ENCODE results near the gene ABCC8.

Gene ABCC8

DNA sequence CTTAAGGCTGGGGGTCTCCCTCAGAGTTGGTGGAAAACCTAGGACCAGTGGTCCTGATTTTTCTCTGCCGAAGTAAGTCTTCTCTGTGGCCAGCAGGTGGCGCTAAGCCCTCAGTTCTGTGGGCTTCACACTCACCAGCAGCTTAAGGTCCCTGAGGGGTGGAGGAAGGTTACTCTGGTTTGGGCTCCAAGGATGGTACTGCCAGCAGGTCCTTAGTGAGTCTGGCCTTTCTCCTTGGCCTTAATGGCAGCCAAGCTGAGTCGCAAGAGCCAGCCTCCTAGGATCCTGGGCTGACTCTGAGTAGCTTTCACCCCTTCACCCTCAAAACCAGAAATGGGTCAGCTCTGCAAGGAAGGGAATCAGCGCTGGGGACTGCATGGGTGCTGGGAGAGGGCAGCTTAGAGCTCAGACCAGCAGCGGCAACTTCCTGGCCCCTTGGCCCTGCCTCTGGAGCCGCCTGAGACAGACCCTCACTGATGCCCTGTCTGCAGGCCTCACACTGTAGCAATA lies 92.6 kb downstream of the ABCC8 start:
- DNase-seq = peak; percentile 60

DNA sequence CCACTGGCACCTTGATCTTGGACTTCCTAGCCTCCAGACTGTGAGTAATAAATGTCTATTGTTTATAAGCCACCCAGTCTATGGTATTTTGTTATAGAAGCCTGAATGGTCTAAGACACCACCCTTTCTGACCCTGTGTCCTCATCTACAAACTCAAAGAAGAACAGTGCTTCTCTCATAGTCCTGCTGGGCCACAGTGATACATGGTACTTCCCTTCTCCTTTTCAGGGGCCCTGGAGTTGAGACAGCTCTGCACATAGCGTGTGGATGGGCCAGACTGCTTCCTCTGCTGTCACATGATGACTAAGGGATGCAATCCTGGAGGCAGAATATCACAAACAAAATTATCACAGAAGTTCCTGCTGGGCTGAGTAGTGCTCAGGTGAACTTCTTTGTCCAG lies 93.2 kb downstream of the ABCC8 start:
- no peak for DNase-seq

DNA sequence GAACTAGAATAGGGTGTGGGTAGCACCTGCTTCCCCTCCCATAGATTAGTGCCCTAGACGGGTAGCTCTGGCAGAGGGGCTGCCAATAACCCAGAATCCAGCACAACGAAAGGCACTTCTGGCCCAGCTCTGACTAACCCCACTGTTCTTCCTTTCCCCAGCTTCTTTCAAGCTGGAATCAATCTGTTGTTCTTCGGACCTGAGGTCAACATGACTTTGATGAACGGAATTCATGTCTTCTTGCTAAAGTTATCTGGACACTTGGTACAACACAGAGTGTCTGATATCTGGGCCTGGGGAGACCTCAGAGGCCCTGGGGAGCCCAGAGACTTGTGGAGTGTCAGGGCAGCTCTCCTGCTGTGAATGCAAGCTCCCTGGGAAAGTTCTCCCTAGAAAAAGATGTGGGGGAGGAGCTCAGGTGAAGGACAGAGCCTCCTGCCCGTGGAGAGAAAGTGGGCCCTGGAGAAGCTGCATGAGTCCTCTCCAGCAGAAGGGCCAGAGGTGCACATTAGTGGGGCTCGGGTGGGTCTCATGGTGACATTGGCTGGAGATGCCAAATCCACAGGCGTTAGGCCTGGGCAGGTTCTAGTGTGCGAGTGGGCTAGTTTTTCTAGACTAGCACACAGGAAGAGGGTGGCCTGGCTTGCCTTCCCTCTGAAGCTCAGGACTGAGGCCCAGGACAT lies 94.5 kb downstream of the ABCC8 start:
- no peak for DNase-seq

DNA sequence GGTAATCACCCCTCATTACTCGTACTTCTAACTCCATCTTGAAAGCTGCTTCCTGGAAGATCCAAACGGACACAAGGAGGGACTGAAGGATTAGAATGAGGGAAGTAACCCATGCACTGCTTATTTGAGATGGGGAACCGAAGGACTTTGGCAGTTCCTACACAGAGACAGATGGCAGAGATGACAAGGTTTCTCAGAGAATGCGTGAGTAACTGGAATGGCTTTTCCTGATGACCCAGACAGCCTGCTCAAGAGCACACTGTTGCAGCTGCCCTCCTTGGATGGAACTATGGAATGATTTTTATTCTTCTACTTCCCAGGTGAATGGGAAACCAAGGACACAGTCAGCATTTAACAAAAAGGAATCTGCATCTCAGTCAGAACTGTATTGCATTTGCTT lies 95.5 kb downstream of the ABCC8 start:
- no peak for DNase-seq

DNA sequence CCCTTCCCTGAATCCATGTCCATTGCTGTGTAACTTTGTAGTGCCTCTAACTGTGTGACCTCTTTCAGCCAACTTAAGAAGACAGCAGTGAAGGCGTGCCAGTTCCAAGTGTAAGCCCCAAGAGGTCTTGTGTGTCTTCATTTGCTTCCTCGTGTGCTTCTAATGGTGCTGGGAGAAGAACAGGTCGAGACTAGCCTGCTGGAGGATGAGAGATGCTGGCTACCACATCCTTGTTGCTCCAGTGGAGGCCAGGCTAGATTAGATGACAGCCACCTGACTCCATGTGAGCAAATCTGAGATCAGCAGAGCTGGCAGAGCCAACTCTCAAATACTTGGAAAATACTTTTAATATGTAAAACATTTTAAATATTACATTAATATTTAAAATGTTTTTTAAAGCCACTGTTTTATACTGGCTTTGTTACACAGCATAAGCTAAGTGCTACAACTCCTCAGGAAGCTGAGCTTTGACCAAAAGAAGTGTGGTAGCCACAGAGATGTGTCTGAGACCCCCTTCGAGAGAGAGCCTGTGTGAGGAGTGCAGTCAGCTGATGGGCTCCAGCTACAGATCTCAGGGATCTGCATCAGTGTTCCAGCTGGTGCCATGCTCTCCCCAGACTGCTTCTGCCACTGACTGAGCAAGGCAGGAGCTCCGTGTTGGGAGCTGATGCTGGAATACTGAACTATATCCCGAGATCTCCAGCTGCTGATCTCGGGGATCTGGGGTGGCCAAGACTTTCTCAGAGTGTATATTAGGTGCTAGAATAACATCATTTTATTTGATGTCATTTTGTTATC lies 97.1 kb downstream of the ABCC8 start:
- no peak for DNase-seq

DNA sequence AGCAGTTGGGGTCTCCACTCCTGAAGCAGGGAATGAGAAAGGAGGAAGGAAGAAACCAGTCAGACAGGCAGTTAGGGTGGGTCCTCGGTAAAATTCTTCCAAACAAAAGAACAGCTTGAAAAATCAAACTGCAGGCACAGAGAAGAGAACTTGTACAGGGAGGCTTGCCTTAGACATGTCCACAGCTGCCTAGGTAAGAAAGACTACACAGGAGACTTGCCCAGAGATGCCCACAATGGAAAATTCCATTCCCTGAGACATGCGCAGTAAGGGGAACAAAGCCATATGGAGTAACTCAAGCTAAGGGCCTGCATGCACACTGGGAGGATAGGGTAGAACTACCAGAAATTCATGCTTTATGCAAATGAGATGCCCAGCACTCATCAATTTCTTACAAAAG lies 98.0 kb downstream of the ABCC8 start:
- DNase-seq = no peak

DNA sequence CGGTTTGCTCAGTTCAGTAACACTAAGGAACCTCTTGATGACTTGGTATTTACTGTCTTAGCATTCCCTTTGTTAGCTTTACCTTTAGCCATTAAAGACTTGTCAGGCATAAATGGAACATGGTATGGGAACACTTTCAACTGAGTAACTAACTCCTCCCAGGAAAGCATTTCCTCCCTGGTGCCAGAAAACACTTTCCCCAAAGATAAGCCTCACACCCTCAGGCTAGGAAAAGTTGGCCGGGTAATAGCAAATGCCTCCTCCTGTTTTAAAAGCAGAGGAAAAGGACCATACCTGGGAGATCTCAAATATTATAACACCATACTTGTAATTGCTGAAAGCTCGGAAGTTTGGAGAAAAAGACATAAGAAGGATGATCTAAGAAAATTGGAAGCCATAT lies 100.2 kb downstream of the ABCC8 start:
- DNase-seq = peak; percentile 86

DNA sequence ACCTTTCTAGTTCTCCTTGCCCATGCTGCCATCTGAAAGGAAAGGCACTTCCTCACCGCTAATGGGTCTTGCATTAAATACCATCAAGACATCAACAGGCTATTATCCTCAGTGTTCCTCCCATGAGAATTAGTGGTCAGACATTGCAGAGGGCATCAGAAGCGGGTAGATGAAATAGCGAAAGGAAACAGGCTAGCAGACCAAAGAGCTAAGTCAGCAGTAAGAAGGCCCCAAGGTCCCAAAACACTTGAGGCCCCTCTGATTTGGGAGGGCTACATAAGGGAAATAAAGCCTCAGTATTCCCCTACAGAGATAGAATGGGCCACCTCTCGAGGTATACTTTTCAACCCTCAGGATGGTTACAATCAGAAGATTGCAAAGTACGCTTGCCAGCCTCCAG lies 101.1 kb downstream of the ABCC8 start:
- DNase-seq = no peak

DNA sequence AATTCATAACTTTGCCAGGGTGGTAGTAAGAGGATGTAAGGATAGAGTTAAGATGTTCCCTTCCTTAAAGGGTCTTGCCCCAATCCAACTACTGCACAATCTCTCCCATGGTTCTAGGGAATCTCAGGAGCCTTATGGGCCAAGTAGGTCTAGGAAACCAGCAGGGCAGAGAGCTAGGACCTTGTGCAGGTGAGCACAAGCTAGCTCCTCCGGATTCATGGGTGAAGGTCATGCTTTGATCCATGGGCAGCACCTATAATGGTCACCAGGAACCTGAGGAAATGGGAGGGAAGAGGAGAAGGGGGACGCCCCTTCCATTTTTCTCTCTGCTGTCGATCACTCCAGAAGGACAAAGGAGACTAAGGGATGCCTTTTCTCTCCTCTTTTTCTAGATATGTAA lies 105.0 kb downstream of the ABCC8 start:
- no peak for DNase-seq

DNA sequence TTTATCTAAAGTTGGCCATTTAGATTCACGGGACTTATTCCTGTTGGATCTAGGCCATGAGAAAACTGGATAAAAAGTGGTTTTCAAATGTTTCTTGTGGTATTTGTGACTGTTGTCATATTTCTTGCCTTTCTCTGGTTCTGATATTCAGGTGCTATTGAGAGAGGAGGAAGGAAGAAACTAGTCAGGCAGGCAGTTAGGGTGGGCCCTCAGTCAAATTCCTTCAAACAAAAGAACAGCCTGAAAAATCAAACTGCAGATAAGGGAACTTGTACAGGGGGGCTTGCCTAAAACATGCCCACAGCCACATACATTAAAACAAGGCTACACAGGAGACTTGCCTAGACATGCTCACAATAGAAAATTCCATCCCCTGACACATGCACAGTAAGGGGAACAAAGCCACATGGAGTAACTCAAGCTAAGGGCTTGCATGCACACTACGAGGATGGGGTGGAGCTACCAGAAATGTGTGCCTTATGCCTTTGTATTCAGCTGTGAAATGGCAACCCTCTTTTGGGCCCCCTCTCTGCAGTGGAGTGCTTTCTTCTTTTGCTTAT lies 106.9 kb downstream of the ABCC8 start:
- DNase-seq = no peak

DNA sequence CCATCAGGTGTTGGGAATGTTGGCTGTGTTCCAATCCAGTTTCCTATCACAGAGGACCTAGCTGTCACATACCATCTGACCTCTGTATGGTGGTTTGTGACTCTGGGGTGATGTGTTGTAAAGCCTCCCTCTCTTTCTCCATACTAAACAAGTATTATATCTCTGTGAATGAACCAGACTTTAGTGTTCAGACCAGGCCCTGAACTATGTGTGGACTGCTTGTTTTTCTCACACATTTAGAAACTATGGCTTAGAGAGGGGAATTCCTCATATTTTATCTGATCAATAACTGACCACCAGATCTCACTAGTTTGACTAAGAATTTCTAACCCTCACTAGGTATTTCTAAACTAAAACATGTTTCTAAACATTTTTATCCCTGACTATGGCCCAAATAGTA lies 107.6 kb downstream of the ABCC8 start:
- no peak for DNase-seq

DNA sequence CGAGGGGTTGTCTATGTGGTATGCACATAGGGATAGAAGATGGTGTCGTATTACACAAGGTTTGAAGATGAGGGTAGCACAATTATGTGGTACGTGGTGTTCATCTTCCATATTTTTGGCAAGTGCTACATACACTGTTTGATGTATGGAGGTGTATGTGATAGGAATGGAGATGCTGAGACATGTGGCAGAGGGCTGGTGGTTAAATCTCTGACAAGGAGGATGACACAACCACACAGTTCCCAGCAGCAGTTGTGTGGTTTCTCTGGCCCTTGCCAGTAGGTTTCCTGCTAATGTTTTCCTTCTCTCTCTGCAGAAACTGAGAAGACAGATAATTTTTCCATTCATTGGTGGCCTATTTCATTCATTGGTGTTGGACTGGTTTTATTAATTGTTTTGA lies 108.1 kb downstream of the ABCC8 start:
- no peak for DNase-seq

DNA sequence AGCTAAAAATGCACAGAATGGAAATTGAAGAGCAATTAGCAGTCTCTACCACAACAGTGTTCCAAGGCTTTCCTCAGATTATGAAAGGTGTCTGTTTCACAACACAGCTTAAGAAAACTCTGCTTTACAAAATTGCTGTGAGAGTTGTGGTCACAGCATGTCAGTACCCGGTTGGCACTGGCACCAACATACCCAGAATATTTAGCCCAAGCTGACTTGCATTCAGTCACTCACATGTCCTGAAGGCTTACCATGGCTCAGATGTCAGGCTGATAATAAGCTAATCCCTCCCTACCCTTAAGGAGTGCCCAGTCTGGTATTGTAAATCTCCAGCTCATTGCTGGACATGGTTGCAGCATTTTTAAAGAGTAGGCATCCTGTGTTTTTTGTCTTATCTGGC lies 110.2 kb downstream of the ABCC8 start:
- DNase-seq = no peak

DNA sequence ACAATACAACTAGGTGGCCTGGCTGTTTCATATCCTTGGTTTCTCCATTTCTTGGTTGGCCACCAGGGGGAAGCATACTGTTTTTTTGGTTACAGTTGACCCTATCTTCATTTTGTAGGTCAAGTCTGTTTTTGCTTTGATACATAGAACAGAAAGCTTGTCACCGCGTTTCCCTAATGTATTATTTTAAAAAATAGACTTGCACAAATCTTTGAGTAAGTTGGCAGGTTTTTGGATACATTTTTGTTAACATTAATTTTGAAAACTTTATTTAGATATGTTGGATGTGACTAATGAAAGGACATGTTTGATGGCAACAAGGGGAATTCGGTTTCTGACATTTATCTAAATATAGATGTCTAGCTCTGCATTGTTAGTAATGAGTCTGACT lies 122.0 kb downstream of the ABCC8 start:
- no peak for DNase-seq

DNA sequence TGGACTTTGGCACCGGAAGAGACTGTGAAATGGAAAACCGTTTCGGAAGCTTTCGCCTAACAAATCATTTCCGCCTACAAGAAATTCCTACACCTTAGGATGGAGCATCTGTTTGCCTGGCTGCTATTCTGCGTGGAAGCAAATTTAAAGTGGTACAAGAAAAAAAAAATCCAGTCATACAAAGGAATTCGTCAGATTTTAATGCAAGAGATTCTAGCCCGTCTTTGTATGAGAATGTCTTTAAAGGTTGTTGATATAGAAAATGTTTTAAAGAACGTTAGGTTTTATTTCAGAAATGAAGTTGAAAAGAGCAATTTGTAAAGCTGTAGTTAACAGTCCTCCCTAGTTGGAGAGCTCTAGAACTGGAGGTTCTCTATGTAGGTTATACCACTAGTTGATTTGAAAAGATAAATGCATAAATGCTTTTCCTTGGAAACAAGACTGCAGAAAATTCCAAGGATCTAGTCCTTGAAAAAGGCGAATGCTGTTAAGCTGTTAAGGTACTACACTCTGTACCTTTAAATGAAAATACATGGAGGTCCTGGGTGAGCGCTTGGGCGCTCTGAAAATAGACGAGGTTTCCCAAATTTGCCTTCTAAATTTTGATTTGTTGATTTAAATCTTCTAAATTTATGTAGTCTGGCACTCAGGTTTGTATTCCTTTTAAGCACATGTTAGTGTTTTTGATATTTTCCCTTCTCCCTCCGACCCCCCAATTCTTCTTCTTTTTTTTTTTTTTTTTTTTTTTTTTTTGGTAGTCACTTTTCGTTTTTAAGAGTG lies 122.6 kb downstream of the ABCC8 start:
- DNase-seq = no peak

DNA sequence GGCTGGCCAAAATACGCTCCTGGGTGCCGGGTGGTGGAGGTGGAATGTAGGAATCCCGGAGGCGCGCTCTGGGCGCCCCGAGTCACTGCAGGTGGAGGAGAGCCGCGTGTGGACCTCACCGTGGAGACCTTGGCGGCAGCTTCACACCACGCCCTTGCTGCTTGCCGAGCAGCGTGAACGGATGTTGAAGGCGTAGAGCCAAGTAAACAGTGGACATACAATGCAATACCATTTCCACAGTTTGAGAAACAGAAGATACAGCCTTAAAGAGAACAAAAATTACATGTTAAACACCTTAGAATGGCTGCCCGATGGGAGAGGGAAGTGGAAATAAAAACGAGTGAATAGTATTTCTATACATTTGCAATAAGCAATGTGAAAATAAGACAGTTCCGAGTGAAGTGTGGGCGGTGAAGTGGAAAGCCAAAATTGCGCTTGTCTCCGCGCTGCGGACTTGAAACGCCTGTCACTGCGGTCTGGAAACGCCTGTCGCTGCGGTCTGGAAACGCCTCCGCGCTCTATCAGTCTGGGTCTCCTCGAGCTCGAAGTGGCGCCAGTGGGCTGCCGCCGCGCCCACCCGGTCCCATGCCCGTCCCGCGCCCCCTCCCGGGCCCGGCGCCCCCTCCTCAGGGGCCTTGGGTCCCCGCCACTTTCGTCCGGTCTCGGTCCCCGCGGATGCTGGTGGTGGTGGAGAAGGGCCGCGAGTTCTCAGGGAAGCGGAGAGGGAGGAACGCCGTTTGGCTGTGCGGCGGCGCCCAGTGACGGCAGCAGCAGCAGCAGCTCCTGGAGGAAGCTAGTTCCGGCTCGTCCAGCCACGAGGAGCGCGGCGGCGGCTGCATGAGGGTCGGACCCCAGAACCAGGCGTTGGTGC lies 123.5 kb downstream of the ABCC8 start:
- peak; percentile 73 for DNase-seq

DNA sequence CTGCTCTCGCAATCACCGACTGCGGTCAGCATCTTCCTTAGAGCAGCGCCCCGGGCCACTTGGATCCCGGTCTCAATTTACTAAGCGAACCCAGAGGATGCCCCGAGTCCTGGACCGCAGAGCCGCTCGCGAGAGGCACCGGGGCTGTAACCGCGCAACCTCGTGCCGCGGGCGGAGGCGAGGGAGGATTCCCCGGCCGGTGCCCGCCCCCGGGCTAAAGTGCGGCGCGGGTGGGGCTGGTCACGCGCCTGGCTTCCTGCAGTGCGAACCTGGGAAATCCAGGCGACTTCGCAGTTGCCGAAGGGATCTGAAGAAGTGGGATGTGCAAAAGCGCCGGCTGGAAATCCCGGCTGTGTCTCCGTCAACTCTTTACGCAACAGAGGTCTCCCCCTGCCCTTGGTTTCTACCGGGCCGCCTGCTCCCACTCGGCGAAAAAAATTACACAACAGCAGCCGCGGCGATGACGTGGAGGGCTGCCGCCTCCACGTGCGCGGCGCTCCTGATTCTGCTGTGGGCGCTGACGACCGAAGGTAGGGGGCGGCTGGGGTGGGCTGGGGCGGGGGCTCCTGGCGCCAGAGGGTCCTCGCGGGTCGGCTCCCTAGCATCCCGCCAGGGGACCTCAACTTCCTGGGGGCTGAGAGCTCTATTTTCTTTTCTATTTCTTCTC lies 125.0 kb downstream of the ABCC8 start, which contains the start of gene NCR3LG1:
Gene NCR3LG1 (plus strand): TSS at position 291 of the 667 bp plus-strand sequence. CDS start 170 bp downstream, at position 461.
- DNase-seq = peak; percentile 54

DNA sequence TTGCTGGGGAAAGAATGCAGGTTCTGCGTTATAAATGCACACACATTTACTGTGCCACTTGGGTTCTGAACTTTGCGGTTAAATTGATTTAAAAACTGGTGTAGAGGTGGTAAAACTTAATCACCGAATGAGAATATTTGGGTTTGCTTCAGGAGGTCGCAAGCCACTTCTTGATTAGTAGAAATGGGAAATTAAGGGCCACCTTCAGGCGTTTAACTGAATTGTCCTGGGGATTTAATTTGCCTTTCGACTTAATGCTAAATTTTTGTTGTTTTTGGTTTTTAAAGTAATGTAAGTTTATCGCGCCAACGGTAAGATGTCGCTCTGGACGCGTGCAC lies 125.5 kb downstream of the ABCC8 start:
- no peak for DNase-seq

DNA sequence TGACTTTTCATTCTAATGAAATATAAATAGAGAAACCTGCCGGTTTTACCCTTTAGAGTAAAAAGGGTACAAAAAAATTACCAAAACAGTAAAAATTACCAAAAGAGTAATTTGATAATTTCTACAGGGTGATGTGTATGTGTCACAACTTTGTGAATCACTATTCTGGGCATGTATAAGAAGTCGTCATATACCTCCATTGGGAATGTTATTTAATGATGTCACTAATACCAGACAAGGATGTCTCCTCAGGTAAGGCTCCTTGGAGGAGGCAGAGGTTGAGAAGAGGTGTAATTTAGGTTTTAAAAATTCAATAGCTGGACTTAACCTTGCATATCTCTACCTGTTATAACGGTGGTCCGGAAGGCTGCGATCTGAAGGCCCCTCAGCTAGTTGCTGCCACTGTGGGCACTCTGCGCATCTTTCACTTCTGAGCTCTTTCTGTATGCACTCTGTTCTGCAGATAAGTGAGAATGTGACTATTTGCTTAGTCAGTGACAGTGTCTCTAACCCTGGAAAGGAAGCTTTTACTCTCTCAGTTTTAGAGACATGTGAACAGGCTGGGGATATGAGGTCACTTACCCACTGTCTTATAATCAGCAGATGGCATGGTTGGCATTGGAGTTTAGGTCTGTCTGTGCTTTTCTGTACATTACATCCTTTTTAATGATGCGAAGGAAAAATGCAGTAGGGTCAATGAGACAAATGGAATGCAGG lies 126.0 kb downstream of the ABCC8 start:
- DNase-seq = no peak

DNA sequence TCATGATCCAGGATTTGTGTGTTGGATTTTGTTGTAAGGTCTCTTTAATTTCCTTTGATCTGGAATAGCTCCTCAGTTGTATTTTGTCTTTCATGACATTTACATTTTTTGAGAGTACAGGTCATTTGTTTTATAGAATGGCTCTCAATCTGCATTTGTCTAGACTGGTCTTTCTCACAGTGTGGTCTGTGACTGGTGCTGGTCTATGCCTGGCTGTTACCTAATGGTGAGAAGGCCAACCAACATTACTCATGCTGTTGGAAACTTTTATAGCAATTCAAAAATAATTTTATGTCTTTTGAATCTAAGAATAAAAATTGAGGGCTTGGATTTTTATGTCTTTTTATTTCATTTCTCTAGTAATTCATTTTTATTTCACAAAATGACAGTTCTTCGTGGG lies 129.0 kb downstream of the ABCC8 start:
- DNase-seq = no peak

DNA sequence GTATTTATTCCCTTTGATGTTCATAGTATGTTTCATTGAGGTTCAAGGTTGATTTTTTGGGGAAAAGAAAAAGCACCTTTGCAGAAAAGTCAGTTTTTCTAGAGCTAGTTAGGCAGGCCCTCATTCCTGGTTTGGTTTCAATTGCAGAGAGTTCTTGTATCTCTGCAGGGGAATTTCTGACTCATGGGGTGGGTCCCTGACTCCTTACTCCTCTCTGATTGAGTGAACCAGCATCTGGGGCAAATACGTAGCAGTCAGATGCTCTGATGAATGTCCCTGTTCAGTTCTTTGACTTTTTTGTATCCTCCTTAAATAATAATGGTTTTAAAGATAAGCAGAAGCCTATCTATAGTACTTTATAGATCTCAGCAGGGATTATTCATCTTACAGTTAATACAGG lies 132.7 kb downstream of the ABCC8 start:
- DNase-seq = peak; percentile 85
